ENCODE measurements around the gene CELA3A. TPM values are rescaled to one million over a fixed set of nuclear protein-coding genes. Genes with fewer than 3 reads are reported as not detected.
"Not testable (repeated sequence)": the region's sequence is repeated elsewhere in the genome, so short reads cannot be mapped to it uniquely, and the experiment has no call there.

Gene CELA3A
- total RNA-seq, 1 experiment from 2014 or later: not detected

- Histone ChIP-seq H3K27ac (ENCODE audit: low read depth, low read length, poor library complexity, severe bottlenecking) (no peak overlapping the region), H3K9me3 (ENCODE audit: low read depth, low read length, poor library complexity, severe bottlenecking) (no peaks in the 10 kb centered on the region), H3K4me1 (ENCODE audit: insufficient read depth, low read length, poor library complexity, severe bottlenecking) (peaks cover 9% of the 10 kb centered on the region), H3K4me3 (ENCODE audit: low read depth, low read length, poor library complexity, severe bottlenecking) (no peak overlapping the region), H3K36me3 (ENCODE audit: insufficient read depth, low read length, poor library complexity, severe bottlenecking) (no peaks in the 10 kb centered on the region), H3K27me3 (replicated peaks; ENCODE audit: insufficient read depth, low read depth, low read length, poor library complexity) (no peaks in the 10 kb centered on the region)
- intact Hi-C loops (cut with micrococcal nuclease; ENCODE audit: unreplicated experiment): no loop called here
- BruUV-seq (replicated peaks): no TSS peak
- ChIA-PET POLR2A (ENCODE audit: low non-redundant PET) (interaction anchor here (0.7 kb wide), 1 partner anchor 246 kb away, joined by 14 read pairs; no protein-coding TSS in a partner anchor), CTCF (no interaction called here)
- TF ChIP-seq CTCF (conservative IDR thresholded peaks at IDR 0.05; ENCODE audit: low read depth, low read length) (no peak), EZH2 (IDR thresholded peaks at IDR 0.05; ENCODE audit: borderline replicate concordance, low read depth, low read length, poor library complexity, severe bottlenecking) (no peak)
- no peak for DNase-seq (ENCODE audit: low spot score)
These were observed 29.0 kb downstream of the CELA3A start for GRCh38 chr1:22030473-22030872.

- POLR2A ChIA-PET (ENCODE audit: low non-redundant PET): no interaction called here
- Histone ChIP-seq H3K27ac (ENCODE audit: low read depth, low read length, poor library complexity, severe bottlenecking) (no peak overlapping the region), H3K4me1 (ENCODE audit: insufficient read depth, low read length, poor library complexity, severe bottlenecking) (peaks cover 5% of the 10 kb centered on the region), H3K36me3 (ENCODE audit: insufficient read depth, low read length, poor library complexity, severe bottlenecking) (no peaks in the 10 kb centered on the region), H3K27me3 (replicated peaks; ENCODE audit: insufficient read depth, low read depth, low read length, poor library complexity) (no peaks in the 10 kb centered on the region), H3K4me3 (ENCODE audit: low read depth, low read length, poor library complexity, severe bottlenecking) (no peak overlapping the region), H3K9me3 (ENCODE audit: low read depth, low read length, poor library complexity, severe bottlenecking) (no peaks in the 10 kb centered on the region)
- no TSS peak for BruUV-seq (replicated peaks)
- no peak for DNase-seq (ENCODE audit: low spot score)
- CTCF ChIA-PET: no interaction called here
- no peak for TF ChIP-seq EZH2 (IDR thresholded peaks at IDR 0.05; ENCODE audit: borderline replicate concordance, low read depth, low read length, poor library complexity, severe bottlenecking)
- intact Hi-C loops (cut with micrococcal nuclease; ENCODE audit: unreplicated experiment): no loop called here
These were observed 29.9 kb downstream of the CELA3A start for GRCh38 chr1:22031214-22031962.

- BruUV-seq (replicated peaks); intact Hi-C loops (cut with micrococcal nuclease; ENCODE audit: unreplicated experiment); H3K27me3 ChIP-seq (replicated peaks; ENCODE audit: insufficient read depth, low read depth, low read length, poor library complexity); H3K27ac ChIP-seq (ENCODE audit: low read depth, low read length, poor library complexity, severe bottlenecking); DNase-seq (ENCODE audit: low spot score); H3K9me3 ChIP-seq (ENCODE audit: low read depth, low read length, poor library complexity, severe bottlenecking); H3K4me3 ChIP-seq (ENCODE audit: low read depth, low read length, poor library complexity, severe bottlenecking); CTCF ChIA-PET; H3K4me1 ChIP-seq (ENCODE audit: insufficient read depth, low read length, poor library complexity, severe bottlenecking); POLR2A ChIA-PET (ENCODE audit: low non-redundant PET); H3K36me3 ChIP-seq (ENCODE audit: insufficient read depth, low read length, poor library complexity, severe bottlenecking): not testable (repeated sequence)
These were observed 33.4 kb downstream of the CELA3A start for GRCh38 chr1:22034834-22035233.

GRCh38 chr1:22037520-22037919 lies 36.1 kb downstream of the CELA3A start:
- no peak for DNase-seq (ENCODE audit: low spot score)
- H3K4me1 ChIP-seq (ENCODE audit: insufficient read depth, low read length, poor library complexity, severe bottlenecking): peaks cover 11% of the 10 kb centered on the region
- H3K36me3 ChIP-seq (ENCODE audit: insufficient read depth, low read length, poor library complexity, severe bottlenecking): no peaks in the 10 kb centered on the region
- H3K27me3 ChIP-seq (replicated peaks; ENCODE audit: insufficient read depth, low read depth, low read length, poor library complexity): no peaks in the 10 kb centered on the region
- CTCF ChIA-PET: no interaction called here
- H3K27ac ChIP-seq (ENCODE audit: low read depth, low read length, poor library complexity, severe bottlenecking): no peak overlapping the region
- no peaks in the 10 kb centered on the region for H3K9me3 ChIP-seq (ENCODE audit: low read depth, low read length, poor library complexity, severe bottlenecking)
- intact Hi-C loops (cut with micrococcal nuclease; ENCODE audit: unreplicated experiment): no loop called here
- no peak overlapping the region for H3K4me3 ChIP-seq (ENCODE audit: low read depth, low read length, poor library complexity, severe bottlenecking)
- TF ChIP-seq EZH2 (IDR thresholded peaks at IDR 0.05; ENCODE audit: borderline replicate concordance, low read depth, low read length, poor library complexity, severe bottlenecking) (no peak), CTCF (conservative IDR thresholded peaks at IDR 0.05; ENCODE audit: low read depth, low read length) (no peak)
- BruUV-seq (replicated peaks): no TSS peak
- POLR2A ChIA-PET (ENCODE audit: low non-redundant PET): interaction anchor here (0.7 kb wide), 1 partner anchor 15 kb away, joined by 3 read pairs; no protein-coding TSS in a partner anchor
